Fibroblast of lung (primary cell): Measurements from ENCODE around the gene GRK3. TPM values are rescaled to one million over a fixed set of nuclear protein-coding genes. Genes with fewer than 3 reads are reported as not detected.
"Not testable (repeated sequence)": the region's sequence is repeated elsewhere in the genome, so short reads cannot be mapped to it uniquely, and the experiment has no call there.

Experiments used
- DNase-seq, 2 donors: peaks; one replicate each; pipeline versions ENCODE4 v3.0.0 to v3.0.0-alpha.2; 2010; ENCODE audit warnings: low read depth in 2 of 2
- H2AFZ ChIP-seq: 2 replicates; pipeline ENCODE4 v1.5.1; 2012; ENCODE audit warnings: low read length, control low read depth, inconsistent platforms
- H3K27ac ChIP-seq: 2 replicates; pipeline ENCODE4 v1.5.1; 2011; ENCODE audit warnings: low read length, control low read depth; ENCODE audit not compliant: insufficient read depth
- H3K27me3 ChIP-seq: 2 replicates; pipeline ENCODE4 v1.5.1; 2011; ENCODE audit warnings: mild to moderate bottlenecking, low read length; ENCODE audit not compliant: control insufficient read depth, insufficient read depth
- H3K36me3 ChIP-seq: 2 replicates; pipeline ENCODE4 v1.5.1; 2011; ENCODE audit warnings: low read length; ENCODE audit not compliant: control insufficient read depth, insufficient read depth
- H3K4me1 ChIP-seq: 2 replicates; pipeline ENCODE4 v1.5.1; 2011; ENCODE audit warnings: low read length; ENCODE audit not compliant: control insufficient read depth, insufficient read depth; ENCODE audit errors: extremely low read depth
- H3K4me2 ChIP-seq: 2 replicates; pipeline ENCODE4 v1.5.1; 2011; ENCODE audit warnings: low read length, control low read depth; ENCODE audit not compliant: insufficient read depth; ENCODE audit errors: extremely low read depth
- H3K4me3 ChIP-seq, 4 experiments: fragments of 200-600 bp in 1 of 4; sonication (generic) in 1 of 4; replicated peaks in 1 of 4; 2 replicates each; pipeline ENCODE4 v1.5.1; 2011 to 2016; ENCODE audit warnings: low read length in 4 of 4, low read depth in 3 of 4, mild to moderate bottlenecking in 3 of 4, control low read depth in 2 of 4, inconsistent platforms in 1 of 4, mixed read lengths in 1 of 4; ENCODE audit not compliant: insufficient read depth in 1 of 4; ENCODE audit errors: control extremely low read depth in 1 of 4
- H3K79me2 ChIP-seq: 2 replicates; pipeline ENCODE4 v1.5.1; 2012; ENCODE audit warnings: mild to moderate bottlenecking, low read length, inconsistent platforms; ENCODE audit not compliant: control insufficient read depth, insufficient read depth
- H3K9ac ChIP-seq: 2 replicates; pipeline ENCODE4 v1.5.1; 2011; ENCODE audit warnings: mild to moderate bottlenecking, low read length, control low read depth; ENCODE audit not compliant: insufficient read depth
- H3K9me3 ChIP-seq: 2 replicates; pipeline ENCODE4 v1.5.1; 2012; ENCODE audit warnings: low read depth, low read length; ENCODE audit not compliant: control insufficient read depth, insufficient read depth
- H4K20me1 ChIP-seq: 2 replicates; pipeline ENCODE4 v1.5.1; 2011; ENCODE audit warnings: low read length; ENCODE audit not compliant: control insufficient read depth, insufficient read depth; ENCODE audit errors: extremely low read depth
- CTCF ChIP-seq, 2 donors: IDR thresholded peaks in 1 of 2; conservative IDR thresholded peaks in 1 of 2; 1 replicate in 1 of 2; 2 replicates in 1 of 2; pipeline ENCODE4 v1.5.1; 2011 to 2012; ENCODE audit warnings: low read length in 2 of 2, control low read depth in 1 of 2, inconsistent platforms in 1 of 2, low read depth in 1 of 2, mild to moderate bottlenecking in 1 of 2
- EZH2 ChIP-seq: IDR thresholded peaks from 2 replicates; pipeline ENCODE4 v1.5.1; 2012; ENCODE audit warnings: low read length, control low read depth, mild to moderate bottlenecking; ENCODE audit errors: missing control alignments
- polyA plus RNA-seq, 2 donors: library from polyadenylated mRNA; depleted of rRNA in 1 of 2; stranded (reverse) in 1 of 2; unstranded in 1 of 2; fragments of >200 nt; gene quantifications; 2 replicates each; pipeline ENCODE4 v1.2.1, GENCODE V29; 2011 to 2012; ENCODE audit warnings: missing spikeins in 1 of 2
- total RNA-seq: library from RNA; depleted of rRNA; stranded (reverse); fragments of >200 nt; gene quantifications from 2 replicates; pipeline ENCODE4 v1.2.1, GENCODE V29; 2014

Gene GRK3
- total and polyA plus RNA-seq, 2 donors (not counting 1 experiment from before 2014, with no cell fraction given), result 1.6 to 1.7 TPM

GRCh38 chr22:25598609-25599008 lies 34.1 kb downstream of the GRK3 start:
- Histone ChIP-seq H3K27ac (no peak overlapping the region), H2AFZ (no peak overlapping the region), H3K9me3 (no peaks in the 10 kb centered on the region), H3K36me3 (no peaks in the 10 kb centered on the region), H4K20me1 (no peaks in the 10 kb centered on the region), H3K27me3 (no peaks in the 10 kb centered on the region), H3K79me2 (no peaks in the 10 kb centered on the region), H3K9ac (no peak overlapping the region), H3K4me2 (no peak overlapping the region), H3K4me1 (no peaks in the 10 kb centered on the region), H3K4me3 (no peak overlapping the region)
- TF ChIP-seq EZH2 (no peak), CTCF (conservative IDR thresholded peaks at IDR 0.05 in 1 of 2, IDR thresholded peaks at IDR 0.05 in 1 of 2; ENCODE audit: low read depth in 1 of 2, low read length in 2 of 2) (no peak)
- DNase-seq, result no peak

GRCh38 chr22:25602445-25602844 lies 38.0 kb downstream of the GRK3 start:
- DNase-seq, result no peak
- H3K27me3 ChIP-seq, result no peaks in the 10 kb centered on the region
- H3K9ac ChIP-seq, result no peak overlapping the region
- no peaks in the 10 kb centered on the region for H4K20me1 ChIP-seq
- H3K4me3 ChIP-seq, result no peak overlapping the region
- no peaks in the 10 kb centered on the region for H3K79me2 ChIP-seq
- TF ChIP-seq EZH2, result no peak
- no peak for TF ChIP-seq CTCF (conservative IDR thresholded peaks at IDR 0.05 in 1 of 2, IDR thresholded peaks at IDR 0.05 in 1 of 2; ENCODE audit: low read depth in 1 of 2, low read length in 2 of 2)
- no peak overlapping the region for H3K4me2 ChIP-seq
- no peaks in the 10 kb centered on the region for H3K4me1 ChIP-seq
- no peaks in the 10 kb centered on the region for H3K9me3 ChIP-seq
- H3K27ac ChIP-seq, result no peak overlapping the region
- H3K36me3 ChIP-seq, result no peaks in the 10 kb centered on the region
- no peak overlapping the region for H2AFZ ChIP-seq

- Histone ChIP-seq H3K9ac (no peak overlapping the region), H3K27ac (no peak overlapping the region), H3K79me2 (no peaks in the 10 kb centered on the region), H3K4me2 (no peak overlapping the region), H3K4me3 (no peak overlapping the region), H2AFZ (no peak overlapping the region), H3K27me3 (no peaks in the 10 kb centered on the region), H3K4me1 (no peaks in the 10 kb centered on the region), H3K36me3 (no peaks in the 10 kb centered on the region), H4K20me1 (no peaks in the 10 kb centered on the region), H3K9me3 (no peaks in the 10 kb centered on the region)
- TF ChIP-seq EZH2, result no peak
- no peak for TF ChIP-seq CTCF (conservative IDR thresholded peaks at IDR 0.05 in 1 of 2, IDR thresholded peaks at IDR 0.05 in 1 of 2; ENCODE audit: low read depth in 1 of 2, low read length in 2 of 2)
- DNase-seq, result peak in 1 of 2 donors; percentile 8
These were observed 38.4 kb downstream of the GRK3 start for GRCh38 chr22:25602916-25603315.

- H4K20me1 ChIP-seq, H3K4me1 ChIP-seq, H3K4me3 ChIP-seq, H2AFZ ChIP-seq, H3K9ac ChIP-seq, H3K36me3 ChIP-seq, H3K79me2 ChIP-seq, H3K4me2 ChIP-seq, H3K27me3 ChIP-seq, H3K27ac ChIP-seq, H3K9me3 ChIP-seq, DNase-seq: not testable (repeated sequence)
These were observed 40.7 kb downstream of the GRK3 start for GRCh38 chr22:25605146-25605545.

GRCh38 chr22:25605565-25605964 lies 41.1 kb downstream of the GRK3 start:
- H3K36me3 ChIP-seq, H4K20me1 ChIP-seq, H2AFZ ChIP-seq, H3K27ac ChIP-seq, H3K4me3 ChIP-seq, H3K9me3 ChIP-seq, DNase-seq, H3K9ac ChIP-seq, H3K79me2 ChIP-seq, H3K4me2 ChIP-seq, H3K4me1 ChIP-seq, H3K27me3 ChIP-seq: not testable (repeated sequence)
